ENCODE results near the gene CEP112. TPM values are rescaled to one million over a fixed set of nuclear protein-coding genes. Genes with fewer than 3 reads are reported as not detected.

CEP112 gene
- total RNA-seq, 1 donor from 2014 or later = 26.3 TPM

DNA sequence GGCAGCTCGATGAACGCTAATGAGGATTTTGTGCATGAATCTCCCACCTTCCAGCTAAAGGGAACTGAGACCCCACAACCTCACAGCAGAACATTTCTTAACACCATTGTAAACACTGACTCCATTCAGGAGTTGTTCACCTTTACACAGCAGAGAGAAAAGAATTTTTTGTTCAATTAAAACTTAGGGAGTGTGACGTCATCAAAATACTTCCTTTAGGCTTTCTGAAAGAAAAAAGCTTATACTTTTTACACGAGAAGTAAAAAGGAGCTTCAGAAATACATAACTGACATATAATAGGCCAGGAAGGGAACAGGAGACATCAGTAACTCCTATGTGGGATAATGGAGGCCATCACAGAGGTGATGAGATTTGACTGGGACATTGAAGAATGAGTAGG is 532.4 kb downstream of the CEP112 start:
- Mint-ChIP-seq H3K36me3 (ENCODE audit: low read depth, unreplicated experiment) (peaks cover 23% of the 10 kb centered on the region), H3K27ac (ENCODE audit: unreplicated experiment) (no peak overlapping the region)

DNA sequence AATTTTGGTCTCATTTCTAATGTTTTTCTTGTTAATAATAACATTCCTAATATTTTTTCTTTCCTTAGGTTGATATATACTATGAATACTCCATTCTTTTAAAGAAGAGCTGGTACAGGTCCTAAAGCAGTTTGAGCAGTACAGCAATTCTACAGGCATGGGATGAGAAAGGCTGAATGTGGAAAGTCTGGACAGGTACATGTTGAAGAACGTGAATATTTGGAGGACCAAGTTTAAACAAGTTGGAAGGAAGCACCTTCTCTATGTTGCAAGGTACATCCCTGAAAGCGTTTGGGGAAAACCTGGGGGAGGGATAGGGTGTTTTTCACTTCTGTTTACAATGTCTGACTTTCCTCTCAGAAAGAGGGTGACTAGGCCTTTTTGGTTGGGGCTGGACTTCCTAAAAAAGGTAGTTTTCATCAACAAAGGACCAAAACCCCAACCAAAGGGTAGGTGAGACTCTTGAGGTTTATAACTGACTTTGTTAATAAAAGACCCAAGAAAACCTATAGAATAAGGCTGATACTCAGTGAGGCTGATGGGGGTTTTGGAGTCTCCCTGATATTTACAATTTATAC is 534.6 kb downstream of the CEP112 start:
- DNase-seq (ENCODE audit: low spot score) = no peak
- H3K9me3 Mint-ChIP-seq (ENCODE audit: unreplicated experiment) = no peaks in the 10 kb centered on the region
- H3K27ac Mint-ChIP-seq (ENCODE audit: unreplicated experiment) = no peak overlapping the region
- no peaks in the 10 kb centered on the region for H3K27me3 Mint-ChIP-seq (ENCODE audit: unreplicated experiment)
- no peak overlapping the region for H3K4me3 Mint-ChIP-seq (ENCODE audit: unreplicated experiment)
- TF ChIP-seq, protein P1, sequence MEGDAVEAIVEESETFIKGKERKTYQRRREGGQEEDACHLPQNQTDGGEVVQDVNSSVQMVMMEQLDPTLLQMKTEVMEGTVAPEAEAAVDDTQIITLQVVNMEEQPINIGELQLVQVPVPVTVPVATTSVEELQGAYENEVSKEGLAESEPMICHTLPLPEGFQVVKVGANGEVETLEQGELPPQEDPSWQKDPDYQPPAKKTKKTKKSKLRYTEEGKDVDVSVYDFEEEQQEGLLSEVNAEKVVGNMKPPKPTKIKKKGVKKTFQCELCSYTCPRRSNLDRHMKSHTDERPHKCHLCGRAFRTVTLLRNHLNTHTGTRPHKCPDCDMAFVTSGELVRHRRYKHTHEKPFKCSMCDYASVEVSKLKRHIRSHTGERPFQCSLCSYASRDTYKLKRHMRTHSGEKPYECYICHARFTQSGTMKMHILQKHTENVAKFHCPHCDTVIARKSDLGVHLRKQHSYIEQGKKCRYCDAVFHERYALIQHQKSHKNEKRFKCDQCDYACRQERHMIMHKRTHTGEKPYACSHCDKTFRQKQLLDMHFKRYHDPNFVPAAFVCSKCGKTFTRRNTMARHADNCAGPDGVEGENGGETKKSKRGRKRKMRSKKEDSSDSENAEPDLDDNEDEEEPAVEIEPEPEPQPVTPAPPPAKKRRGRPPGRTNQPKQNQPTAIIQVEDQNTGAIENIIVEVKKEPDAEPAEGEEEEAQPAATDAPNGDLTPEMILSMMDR (IDR thresholded peaks at IDR 0.05; ENCODE audit: unreplicated experiment) = no peak
- H3K4me1 Mint-ChIP-seq (ENCODE audit: unreplicated experiment) = no peaks in the 10 kb centered on the region
- peaks cover 17% of the 10 kb centered on the region for H3K36me3 Mint-ChIP-seq (ENCODE audit: low read depth, unreplicated experiment)

More for the DNA sequence above, 532.4 kb downstream of the CEP112 start:
- peaks cover 2% of the 10 kb centered on the region for H3K4me1 Mint-ChIP-seq (ENCODE audit: unreplicated experiment)
- no peaks in the 10 kb centered on the region for H3K27me3 Mint-ChIP-seq (ENCODE audit: unreplicated experiment)
- DNase-seq (ENCODE audit: low spot score) = no peak
- H3K4me3 Mint-ChIP-seq (ENCODE audit: unreplicated experiment) = no peak overlapping the region
- H3K9me3 Mint-ChIP-seq (ENCODE audit: unreplicated experiment) = no peaks in the 10 kb centered on the region
- TF ChIP-seq, protein P1 (IDR thresholded peaks at IDR 0.05; ENCODE audit: unreplicated experiment) = no peak

DNA sequence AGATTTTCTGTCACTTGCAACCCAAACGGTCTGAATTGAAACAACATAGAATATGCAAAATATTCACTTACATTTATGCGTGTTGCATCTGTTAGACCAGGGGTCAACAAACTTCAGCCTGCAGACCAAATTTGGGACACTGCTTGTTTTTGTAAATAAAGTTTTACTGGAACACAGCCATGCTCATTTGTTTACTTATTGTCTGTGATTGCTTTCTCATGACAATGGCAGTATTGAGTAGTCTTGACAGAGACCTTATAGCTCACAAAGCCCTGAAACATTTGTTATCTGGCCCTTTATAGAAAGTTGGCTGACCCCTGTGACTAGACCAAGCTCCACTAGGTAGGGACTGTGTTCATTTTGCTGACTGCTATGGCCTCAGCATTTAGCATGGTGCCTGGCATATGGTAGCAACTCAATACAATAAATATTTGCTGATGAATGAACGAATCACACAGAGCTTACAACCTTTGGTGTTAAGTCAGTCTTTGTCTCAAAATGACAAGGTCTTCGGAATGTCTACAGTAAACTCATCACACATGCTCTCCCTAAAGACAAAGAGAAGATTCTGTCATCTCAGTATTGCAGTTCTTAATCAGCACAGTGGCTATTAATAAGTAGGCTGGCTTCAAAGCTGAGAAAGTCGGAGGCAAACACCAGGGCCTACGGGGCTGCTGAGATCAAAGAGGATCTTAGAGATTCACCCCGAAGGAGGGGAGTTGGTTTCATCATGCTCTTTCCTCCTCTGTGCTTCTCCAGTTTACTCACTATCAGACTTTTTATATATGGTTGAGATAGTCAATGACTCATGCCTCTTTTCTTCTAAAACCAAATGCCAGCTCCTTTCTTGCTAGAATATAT is 535.3 kb downstream of the CEP112 start:
- Mint-ChIP-seq H3K9me3 (ENCODE audit: unreplicated experiment) (no peaks in the 10 kb centered on the region), H3K4me3 (ENCODE audit: unreplicated experiment) (no peak overlapping the region)

DNA sequence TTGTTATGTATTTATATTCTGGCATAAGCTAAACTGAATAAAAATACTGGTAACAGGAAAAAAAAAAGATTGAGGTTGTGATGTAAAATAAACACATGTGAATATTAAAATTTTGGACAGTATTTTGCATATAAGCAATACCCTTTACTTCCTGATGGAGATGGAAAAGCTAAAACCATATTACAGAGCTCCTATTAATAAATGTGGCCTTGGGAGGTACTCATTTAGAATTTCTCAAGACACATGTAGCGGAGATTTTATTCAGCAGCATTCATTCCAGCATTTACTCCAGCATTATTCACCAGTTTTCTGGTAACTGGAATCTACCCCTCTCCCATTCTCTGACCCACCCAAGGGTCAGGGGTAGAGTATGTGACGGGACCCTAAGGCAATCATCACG is 536.2 kb downstream of the CEP112 start:
- Mint-ChIP-seq H3K27me3 (ENCODE audit: unreplicated experiment) (no peaks in the 10 kb centered on the region), H3K27ac (ENCODE audit: unreplicated experiment) (no peak overlapping the region), H3K4me3 (ENCODE audit: unreplicated experiment) (no peak overlapping the region), H3K4me1 (ENCODE audit: unreplicated experiment) (no peaks in the 10 kb centered on the region), H3K36me3 (ENCODE audit: low read depth, unreplicated experiment) (peaks cover 12% of the 10 kb centered on the region), H3K9me3 (ENCODE audit: unreplicated experiment) (no peaks in the 10 kb centered on the region)
- TF ChIP-seq, protein P1 (IDR thresholded peaks at IDR 0.05; ENCODE audit: unreplicated experiment) = no peak
- DNase-seq (ENCODE audit: low spot score) = no peak

More for the DNA sequence above, 535.3 kb downstream of the CEP112 start:
- Mint-ChIP-seq H3K27me3 (ENCODE audit: unreplicated experiment) (no peaks in the 10 kb centered on the region), H3K4me1 (ENCODE audit: unreplicated experiment) (no peaks in the 10 kb centered on the region), H3K27ac (ENCODE audit: unreplicated experiment) (no peak overlapping the region), H3K36me3 (ENCODE audit: low read depth, unreplicated experiment) (peaks cover 17% of the 10 kb centered on the region)
- no peak for DNase-seq (ENCODE audit: low spot score)
- TF ChIP-seq, protein P1 (IDR thresholded peaks at IDR 0.05; ENCODE audit: unreplicated experiment) = no peak

DNA sequence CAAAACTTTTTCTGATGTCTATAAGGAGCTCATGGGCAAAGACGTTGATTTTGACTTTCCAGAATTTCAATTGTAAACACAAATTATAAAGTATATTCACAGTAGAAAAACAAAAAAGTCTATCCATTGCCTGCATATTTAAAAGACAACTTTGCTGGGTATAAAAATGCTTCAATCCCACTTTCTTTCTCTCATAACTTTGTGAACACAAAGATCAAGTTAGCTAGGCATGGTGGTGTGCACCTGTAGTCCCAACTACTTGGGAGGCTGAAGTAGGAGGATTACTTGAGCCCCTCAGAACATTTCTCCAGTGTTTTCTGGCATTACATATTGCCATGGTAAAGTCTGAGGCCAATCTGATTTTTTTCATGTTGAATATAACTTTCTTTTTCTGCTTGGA is 547.4 kb downstream of the CEP112 start:
- Mint-ChIP-seq H3K36me3 (ENCODE audit: low read depth, unreplicated experiment) (peaks cover 12% of the 10 kb centered on the region), H3K9me3 (ENCODE audit: unreplicated experiment) (no peaks in the 10 kb centered on the region)
- DNase-seq (ENCODE audit: low spot score) = no peak

More for the DNA sequence above, 547.4 kb downstream of the CEP112 start:
- Mint-ChIP-seq H3K4me3 (ENCODE audit: unreplicated experiment) (no peak overlapping the region), H3K27ac (ENCODE audit: unreplicated experiment) (no peak overlapping the region), H3K4me1 (ENCODE audit: unreplicated experiment) (no peaks in the 10 kb centered on the region), H3K27me3 (ENCODE audit: unreplicated experiment) (peaks cover 2% of the 10 kb centered on the region)
- TF ChIP-seq, protein P1 (IDR thresholded peaks at IDR 0.05; ENCODE audit: unreplicated experiment) = no peak
